Tibial nerve (tissue), 4 donors: ENCODE data around the gene GNB2.

ENCODE experiments used
- CTCF ChIP-seq, 5 experiments: fragments of 200-600 bp in 3 of 5; fragments of 450-650 bp in 2 of 5; sonication (generic) in 3 of 5; IDR thresholded peaks; one replicate each; pipeline ENCODE4 v1.5.1; 2016 to 2019; ENCODE audit warnings: antibody characterized with exemption in 5 of 5, mild to moderate bottlenecking in 3 of 5, moderate library complexity in 2 of 5
- EP300 ChIP-seq, 2 donors: sonication (generic); formaldehyde crosslinking; IDR thresholded peaks; one replicate each; pipeline ENCODE4 v1.6.1; 2017; ENCODE audit warnings: antibody characterized with exemption in 2 of 2, mild to moderate bottlenecking in 1 of 2
- POLR2A ChIP-seq, 2 donors: fragments of 450-650 bp; IDR thresholded peaks; one replicate each; pipeline ENCODE4 v1.6.1; 2017; ENCODE audit warnings: antibody characterized with exemption in 2 of 2, mild to moderate bottlenecking in 2 of 2, moderate library complexity in 2 of 2

DNA sequence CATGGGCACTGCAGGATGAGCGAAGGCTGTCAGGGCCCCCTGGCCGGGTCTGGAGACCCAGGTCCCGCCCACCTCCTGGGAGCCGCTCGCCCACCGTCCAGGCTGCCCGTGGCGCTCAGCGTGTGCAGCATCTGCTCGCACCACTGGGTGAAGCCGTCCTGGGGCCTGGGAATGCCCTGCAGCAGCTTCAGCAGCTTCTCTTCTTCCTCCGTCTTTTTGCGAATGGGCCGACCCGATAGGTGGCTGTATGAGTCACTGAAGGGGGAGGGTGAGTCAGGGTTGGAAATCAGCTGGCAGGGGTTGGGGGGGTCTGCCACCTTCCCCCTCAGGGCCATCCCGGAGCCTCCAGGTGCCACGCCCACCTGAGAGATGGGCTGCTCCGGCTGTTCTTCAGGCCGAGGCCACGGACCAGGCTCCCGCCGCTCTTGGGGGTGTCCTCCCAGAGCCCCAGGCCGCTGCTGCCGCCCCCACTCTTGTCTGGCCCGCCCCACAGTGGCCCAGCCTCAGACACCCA, 8.7 kb downstream of the GNB2 start:
- no peak for TF ChIP-seq CTCF (IDR thresholded peaks at IDR 0.05)
- TF ChIP-seq POLR2A (IDR thresholded peaks at IDR 0.05) = no peak
- no peak for TF ChIP-seq EP300 (IDR thresholded peaks at IDR 0.05)
